H9 (cell line): ENCODE measurements around the gene SCN3A. TPM values are rescaled to one million over a fixed set of nuclear protein-coding genes. Genes with fewer than 3 reads are reported as not detected.

ENCODE experiments used
- DNase-seq: peaks from one replicate; pipeline ENCODE4 v3.0.0-alpha.2; 2017
- H2AFZ ChIP-seq: one replicate; pipeline ENCODE4 v1.6.1; 2013; ENCODE audit warnings: mild to moderate bottlenecking, low read length, control low read depth, moderate library complexity
- H2AK5ac ChIP-seq: 2 replicates; pipeline ENCODE4 v1.6.1; 2013; ENCODE audit warnings: low read length, control low read depth, mixed read lengths; ENCODE audit not compliant: insufficient read length
- H2BK120ac ChIP-seq: one replicate; pipeline ENCODE4 v1.6.1; 2013; ENCODE audit warnings: low read depth, mild to moderate bottlenecking, low read length, control low read depth, inconsistent platforms; ENCODE audit not compliant: poor library complexity, severe bottlenecking
- H2BK12ac ChIP-seq: 2 replicates; pipeline ENCODE4 v1.6.1; 2013; ENCODE audit warnings: low read length, control low read depth, mixed read lengths, low read depth; ENCODE audit not compliant: insufficient read length
- H2BK15ac ChIP-seq: 2 replicates; pipeline ENCODE4 v1.6.1; 2013; ENCODE audit warnings: low read depth, low read length, control low read depth
- H2BK20ac ChIP-seq: one replicate; pipeline ENCODE4 v1.6.1; 2013; ENCODE audit warnings: low read depth, mild to moderate bottlenecking, low read length, control low read depth, inconsistent platforms; ENCODE audit not compliant: poor library complexity, severe bottlenecking
- H2BK5ac ChIP-seq: 2 replicates; pipeline ENCODE4 v1.6.1; 2013; ENCODE audit warnings: low read length, control low read depth, mixed read lengths; ENCODE audit not compliant: insufficient read length
- H3K14ac ChIP-seq: 2 replicates; pipeline ENCODE4 v1.6.1; 2013; ENCODE audit warnings: low read length, control low read depth; ENCODE audit not compliant: insufficient read depth
- H3K18ac ChIP-seq: 2 replicates; pipeline ENCODE4 v1.6.1; 2013; ENCODE audit warnings: low read depth, mild to moderate bottlenecking, mixed read lengths, low read length, control low read depth; ENCODE audit not compliant: insufficient read length
- H3K23ac ChIP-seq: 2 replicates; pipeline ENCODE4 v1.6.1; 2013; ENCODE audit warnings: low read length, control low read depth, mixed read lengths, low read depth; ENCODE audit not compliant: insufficient read length
- H3K23me2 ChIP-seq: 2 replicates; pipeline ENCODE4 v1.6.1; 2013; ENCODE audit warnings: low read depth, mild to moderate bottlenecking, mixed read lengths, low read length, control low read depth; ENCODE audit not compliant: insufficient read length, poor library complexity, severe bottlenecking
- H3K27ac ChIP-seq: 2 replicates; pipeline ENCODE4 v1.5.1; 2013; ENCODE audit warnings: low read length, control low read depth, mixed read lengths, low read depth; ENCODE audit not compliant: insufficient read length
- H3K27me3 ChIP-seq: 2 replicates; pipeline ENCODE4 v1.6.1; 2013; ENCODE audit warnings: low read length, control low read depth, inconsistent platforms; ENCODE audit not compliant: insufficient read depth
- H3K4ac ChIP-seq: 2 replicates; pipeline ENCODE4 v1.6.1; 2013; ENCODE audit warnings: low read depth, mild to moderate bottlenecking, control low read depth, inconsistent platforms, low read length, moderate library complexity
- H3K4me1 ChIP-seq: 2 replicates; pipeline ENCODE4 v1.6.1; 2013; ENCODE audit warnings: low read length, control low read depth, inconsistent platforms; ENCODE audit not compliant: insufficient read depth
- H3K4me2 ChIP-seq: 2 replicates; pipeline ENCODE4 v1.6.1; 2013; ENCODE audit warnings: low read length, control low read depth, mixed read lengths; ENCODE audit not compliant: insufficient read length, insufficient read depth
- H3K56ac ChIP-seq: 2 replicates; pipeline ENCODE4 v1.6.1; 2013; ENCODE audit warnings: low read depth, mild to moderate bottlenecking, mixed read lengths, low read length, control low read depth; ENCODE audit not compliant: insufficient read length
- H3K79me1 ChIP-seq: 2 replicates; pipeline ENCODE4 v1.6.1; 2013; ENCODE audit warnings: low read depth, mild to moderate bottlenecking, moderate library complexity, low read length, control low read depth, inconsistent platforms; ENCODE audit not compliant: insufficient read depth, poor library complexity, severe bottlenecking
- H3K79me2 ChIP-seq: 2 replicates; pipeline ENCODE4 v1.6.1; 2013; ENCODE audit warnings: low read length, control low read depth, inconsistent platforms; ENCODE audit not compliant: insufficient read depth
- H3K9ac ChIP-seq: 2 replicates; pipeline ENCODE4 v1.6.1; 2013; ENCODE audit warnings: low read length, control low read depth, mixed read lengths; ENCODE audit not compliant: insufficient read length; ENCODE audit errors: extremely low read depth
- H3K9me3 ChIP-seq: one replicate; pipeline ENCODE4 v1.6.1; 2013; ENCODE audit warnings: low read depth, low read length, inconsistent platforms; ENCODE audit not compliant: control insufficient read depth
- H3T11ph ChIP-seq: one replicate; pipeline ENCODE4 v1.6.1; 2013; ENCODE audit warnings: mild to moderate bottlenecking, low read length, control low read depth, inconsistent platforms
- H4K20me1 ChIP-seq: one replicate; pipeline ENCODE4 v1.6.1; 2013; ENCODE audit not compliant: control insufficient read depth, insufficient read length, insufficient read depth
- H4K5ac ChIP-seq: 2 replicates; pipeline ENCODE4 v1.6.1; 2013; ENCODE audit warnings: low read depth, mild to moderate bottlenecking, mixed read lengths, low read length, control low read depth; ENCODE audit not compliant: insufficient read length
- H4K8ac ChIP-seq: replicated peaks from 2 replicates; pipeline ENCODE4 v1.6.1; 2013; ENCODE audit warnings: low read length, control low read depth, mixed read lengths, low read depth; ENCODE audit not compliant: insufficient read length
- H4K91ac ChIP-seq: 2 replicates; pipeline ENCODE4 v1.6.1; 2013; ENCODE audit warnings: low read depth, mild to moderate bottlenecking, moderate library complexity, mixed read lengths, low read length, control low read depth; ENCODE audit not compliant: insufficient read length
- H3K27ac Mint-ChIP-seq, 3 experiments: 2 replicates in 2 of 3; 3 replicates in 1 of 3; pipeline ENCODE4 v1.8.0; 2020 to 2021; ENCODE audit warnings: mixed read lengths in 3 of 3, mild to moderate bottlenecking in 1 of 3, moderate library complexity in 1 of 3
- H3K27me3 Mint-ChIP-seq: 2 replicates; pipeline ENCODE4 v1.8.0; 2021; ENCODE audit warnings: low read depth, mild to moderate bottlenecking, moderate library complexity, mixed read lengths
- H3K36me3 Mint-ChIP-seq, 3 experiments: 2 replicates in 2 of 3; 3 replicates in 1 of 3; pipeline ENCODE4 v1.8.0; 2020 to 2021; ENCODE audit warnings: low read depth in 3 of 3, mixed read lengths in 3 of 3; ENCODE audit not compliant: insufficient read depth in 1 of 3
- H3K4me1 Mint-ChIP-seq, 2 experiments: 2 replicates each; pipeline ENCODE4 v1.8.0; 2020; ENCODE audit warnings: mixed read lengths in 2 of 2
- H3K4me3 Mint-ChIP-seq, 2 experiments: 2 replicates in 1 of 2; 3 replicates in 1 of 2; pipeline ENCODE4 v1.8.0; 2020 to 2021; ENCODE audit warnings: mild to moderate bottlenecking in 2 of 2, mixed read lengths in 2 of 2, moderate library complexity in 1 of 2
- H3K9me3 Mint-ChIP-seq, 2 experiments: 2 replicates in 1 of 2; 3 replicates in 1 of 2; pipeline ENCODE4 v1.8.0; 2020; ENCODE audit warnings: mild to moderate bottlenecking in 2 of 2, mixed read lengths in 2 of 2, moderate library complexity in 1 of 2
- total RNA-seq: library from RNA; stranded (reverse); gene quantifications from 2 replicates; pipeline ENCODE4 v1.2.1, GENCODE V29; 2021
- TF ChIP-seq, protein P1 (sequence below): fragments of 200-600 bp; sonication (generic); conservative IDR thresholded peaks from 3 replicates; pipeline ENCODE4 v1.8.0; 2021; ENCODE audit warnings: antibody characterized with exemption, mild to moderate bottlenecking

The SCN3A gene
- total RNA-seq, 1 experiment from 2014 or later: not detected

DNA sequence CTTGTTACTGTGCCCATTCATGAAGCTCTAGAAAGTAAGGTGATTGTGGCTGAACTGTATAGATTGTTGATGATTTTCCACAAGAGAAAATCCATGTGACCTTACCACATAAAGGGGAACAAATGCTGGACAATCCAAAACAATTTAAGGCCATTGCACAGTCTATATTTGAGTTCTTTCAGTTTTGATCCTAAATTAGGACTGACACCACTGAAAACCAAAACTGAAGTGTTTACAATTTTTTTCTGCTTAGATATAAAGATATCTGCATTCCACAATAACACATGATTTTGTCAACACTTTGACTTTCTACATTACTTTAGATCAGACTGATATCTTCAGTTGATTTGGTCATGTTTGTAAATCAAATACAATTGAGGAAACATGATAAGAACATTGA is 124.9 kb downstream of the SCN3A start:
- H2BK15ac ChIP-seq: no peak overlapping the region
- H3K23ac ChIP-seq: no peak overlapping the region
- H3K27me3 Mint-ChIP-seq: no peaks in the 10 kb centered on the region

More for the DNA sequence above, 124.9 kb downstream of the SCN3A start:
- Histone ChIP-seq H4K5ac (no peak overlapping the region), H2BK12ac (no peak overlapping the region), H3K9me3 (no peaks in the 10 kb centered on the region), H3T11ph (no peak overlapping the region), H2AK5ac (no peak overlapping the region), H3K79me1 (no peaks in the 10 kb centered on the region), H2BK20ac (no peak overlapping the region), H3K14ac (no peak overlapping the region), H3K4me1 (0 out of 2 replicates have a peak, but pooled peaks cover 3% of the 10 kb centered on the region), H3K56ac (no peak overlapping the region), H3K23me2 (no peaks in the 10 kb centered on the region), H3K18ac (no peak overlapping the region), H4K8ac (no peak overlapping the region), H3K27me3 (no peaks in the 10 kb centered on the region), H3K27ac (no peak overlapping the region), H3K79me2 (no peaks in the 10 kb centered on the region), H3K9ac (no peak overlapping the region), H4K20me1 (no peaks in the 10 kb centered on the region), H4K91ac (no peak overlapping the region), H2BK5ac (no peak overlapping the region), H2AFZ (no peak overlapping the region), H3K4me2 (no peak overlapping the region), H2BK120ac (no peak overlapping the region), H3K4ac (no peak overlapping the region)
- H3K4me3 Mint-ChIP-seq: no peak overlapping the region
- H3K4me1 Mint-ChIP-seq: peaks cover 2 to 5% of the 10 kb centered on the region in 2 experiments
- no peak overlapping the region for H3K27ac Mint-ChIP-seq
- peaks cover 10 to 12% of the 10 kb centered on the region in 2 experiments for H3K9me3 Mint-ChIP-seq
- DNase-seq: no peak
- peaks cover 0 to 10% (median 4%) of the 10 kb centered on the region in 3 experiments; a peak in 5 of 7 replicates for H3K36me3 Mint-ChIP-seq
- TF ChIP-seq, protein P1, sequence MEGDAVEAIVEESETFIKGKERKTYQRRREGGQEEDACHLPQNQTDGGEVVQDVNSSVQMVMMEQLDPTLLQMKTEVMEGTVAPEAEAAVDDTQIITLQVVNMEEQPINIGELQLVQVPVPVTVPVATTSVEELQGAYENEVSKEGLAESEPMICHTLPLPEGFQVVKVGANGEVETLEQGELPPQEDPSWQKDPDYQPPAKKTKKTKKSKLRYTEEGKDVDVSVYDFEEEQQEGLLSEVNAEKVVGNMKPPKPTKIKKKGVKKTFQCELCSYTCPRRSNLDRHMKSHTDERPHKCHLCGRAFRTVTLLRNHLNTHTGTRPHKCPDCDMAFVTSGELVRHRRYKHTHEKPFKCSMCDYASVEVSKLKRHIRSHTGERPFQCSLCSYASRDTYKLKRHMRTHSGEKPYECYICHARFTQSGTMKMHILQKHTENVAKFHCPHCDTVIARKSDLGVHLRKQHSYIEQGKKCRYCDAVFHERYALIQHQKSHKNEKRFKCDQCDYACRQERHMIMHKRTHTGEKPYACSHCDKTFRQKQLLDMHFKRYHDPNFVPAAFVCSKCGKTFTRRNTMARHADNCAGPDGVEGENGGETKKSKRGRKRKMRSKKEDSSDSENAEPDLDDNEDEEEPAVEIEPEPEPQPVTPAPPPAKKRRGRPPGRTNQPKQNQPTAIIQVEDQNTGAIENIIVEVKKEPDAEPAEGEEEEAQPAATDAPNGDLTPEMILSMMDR: no peak
